SKM-1 treated with dmso at 0.1 percent for 144 hours (cell line): ENCODE measurements around the gene BST1.
"Not testable (repeated sequence)": the region's sequence is repeated elsewhere in the genome, so short reads cannot be mapped to it uniquely, and the experiment has no call there.

Source experiments
- DNase-seq: peaks from one replicate; lab custom pipeline; 2025; ENCODE audit not compliant: unreplicated experiment; lab: John Stamatoyannopoulos, UW

BST1 gene

DNA sequence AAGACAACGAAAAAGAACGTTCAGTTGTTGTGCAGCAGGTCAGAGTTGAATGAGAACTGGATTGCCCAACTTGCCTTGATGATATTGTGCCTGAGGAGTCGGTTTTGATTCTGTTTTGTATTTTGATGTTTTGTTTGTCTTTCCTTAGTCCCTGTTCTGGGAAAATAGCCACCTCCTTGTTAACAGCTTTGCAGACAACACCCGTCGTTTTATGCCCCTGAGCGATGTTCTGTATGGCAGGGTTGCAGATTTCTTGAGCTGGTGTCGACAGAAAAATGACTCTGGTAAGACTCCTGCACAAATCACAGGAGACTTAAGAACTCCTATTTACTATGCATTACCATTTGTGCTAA is 4.5 kb downstream of the BST1 start:
- DNase-seq, result no peak

DNA sequence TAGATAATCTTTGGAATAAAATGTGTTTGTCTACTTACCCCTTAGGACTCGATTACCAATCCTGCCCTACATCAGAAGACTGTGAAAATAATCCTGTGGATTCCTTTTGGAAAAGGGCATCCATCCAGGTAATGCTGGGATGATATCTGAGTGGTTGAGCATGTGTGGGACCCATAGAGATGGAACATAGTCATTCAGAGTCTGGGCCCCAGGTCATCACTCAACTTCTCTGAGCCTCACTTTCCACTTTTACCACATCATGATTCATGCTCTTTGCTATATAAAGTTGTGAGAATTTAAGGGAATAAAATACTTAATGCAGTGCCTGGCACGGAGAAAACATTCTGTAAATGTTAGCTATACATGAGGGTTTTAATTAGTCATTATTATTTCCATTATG is 8.9 kb downstream of the BST1 start:
- no peak for DNase-seq

DNA sequence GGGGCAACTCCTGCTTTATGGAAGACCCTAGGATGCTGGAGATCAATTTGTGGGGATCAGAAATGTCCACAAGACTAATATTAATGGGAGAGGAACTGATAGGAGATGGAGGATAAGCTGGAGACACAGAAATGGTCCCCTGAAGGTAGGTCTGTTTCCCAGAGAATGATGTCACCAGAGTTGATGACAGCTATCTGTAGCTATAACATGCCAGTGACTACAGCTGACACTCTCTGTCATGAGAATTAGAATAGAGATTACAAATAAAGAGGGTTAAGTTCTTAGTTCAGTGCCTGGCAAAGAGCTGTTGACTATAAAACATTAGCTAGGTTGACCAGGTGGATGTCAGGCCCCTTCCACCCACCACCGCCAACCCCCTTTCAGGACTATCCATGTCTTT is 9.3 kb downstream of the BST1 start:
- no peak for DNase-seq

DNA sequence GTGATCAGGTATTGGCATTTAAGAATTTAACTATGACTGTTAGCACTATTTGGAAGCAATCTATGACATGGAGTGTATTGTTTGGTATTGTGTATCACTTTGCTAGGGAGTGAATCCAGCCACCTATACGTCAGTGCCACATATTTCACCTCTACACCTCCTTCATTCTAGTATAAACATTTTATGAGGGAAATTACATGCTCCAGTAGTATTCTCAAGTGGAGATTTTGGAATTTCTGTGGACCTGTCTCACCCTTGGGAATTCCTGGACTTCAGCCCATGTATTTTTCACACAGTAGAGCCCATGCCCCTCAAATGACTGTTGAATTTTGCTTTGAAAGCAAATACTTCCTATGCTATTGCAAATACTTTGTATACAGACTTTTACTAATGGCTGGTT is 11.3 kb downstream of the BST1 start:
- no peak for DNase-seq

DNA sequence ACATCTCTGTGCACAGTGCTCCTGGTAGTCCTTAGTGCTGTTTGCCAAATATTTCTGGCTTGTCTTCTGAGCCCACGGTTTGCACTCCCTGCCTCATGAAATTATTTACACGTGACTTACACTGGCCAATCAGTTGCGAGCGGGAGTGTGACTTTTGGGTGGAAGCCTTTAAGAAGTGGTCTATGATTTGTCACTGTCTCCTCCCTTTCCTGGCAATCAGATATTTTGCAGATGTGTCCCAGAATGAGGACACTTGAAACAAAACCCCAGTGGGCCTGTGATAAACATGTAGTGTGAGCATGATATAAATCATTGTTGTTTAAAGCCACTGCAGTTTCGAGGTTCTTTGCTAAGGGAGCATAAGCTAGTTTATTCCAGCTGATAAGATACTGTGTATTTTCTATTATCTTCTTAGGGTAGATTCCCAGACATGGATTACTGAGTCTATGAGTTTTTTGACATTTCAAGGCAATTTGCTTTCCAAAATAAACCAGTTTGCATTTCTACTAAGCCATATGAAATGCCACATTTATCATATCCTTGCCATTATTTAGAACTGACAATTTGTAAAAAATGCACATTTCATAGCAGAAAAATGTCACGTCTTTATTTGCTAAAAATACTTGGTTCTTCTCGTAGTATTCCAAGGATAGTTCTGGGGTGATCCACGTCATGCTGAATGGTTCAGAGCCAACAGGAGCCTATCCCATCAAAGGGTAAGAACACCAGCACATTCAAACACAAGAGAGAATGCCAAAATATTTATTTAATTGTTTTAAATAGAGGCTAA is 12.0 kb downstream of the BST1 start:
- DNase-seq, result no peak

DNA sequence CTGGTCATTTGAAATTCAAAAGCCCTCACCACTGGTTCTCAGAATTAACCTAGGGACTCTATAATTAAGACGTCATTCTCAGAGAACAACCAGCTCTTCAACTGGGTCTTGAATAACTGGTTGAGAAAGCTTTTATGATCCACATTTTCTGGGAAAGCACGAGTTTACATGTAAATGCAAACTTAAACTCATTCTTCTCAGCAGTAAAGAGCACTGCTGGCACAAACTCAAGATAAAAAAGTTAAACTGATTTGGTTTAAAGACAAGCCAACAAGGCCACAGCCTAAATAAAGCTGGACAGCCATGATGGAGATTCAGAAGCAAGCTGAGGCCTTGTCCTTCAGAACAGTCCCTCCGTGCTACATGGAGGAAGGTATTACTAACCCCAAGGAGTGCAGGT is 13.2 kb downstream of the BST1 start:
- DNase-seq, result no peak

DNA sequence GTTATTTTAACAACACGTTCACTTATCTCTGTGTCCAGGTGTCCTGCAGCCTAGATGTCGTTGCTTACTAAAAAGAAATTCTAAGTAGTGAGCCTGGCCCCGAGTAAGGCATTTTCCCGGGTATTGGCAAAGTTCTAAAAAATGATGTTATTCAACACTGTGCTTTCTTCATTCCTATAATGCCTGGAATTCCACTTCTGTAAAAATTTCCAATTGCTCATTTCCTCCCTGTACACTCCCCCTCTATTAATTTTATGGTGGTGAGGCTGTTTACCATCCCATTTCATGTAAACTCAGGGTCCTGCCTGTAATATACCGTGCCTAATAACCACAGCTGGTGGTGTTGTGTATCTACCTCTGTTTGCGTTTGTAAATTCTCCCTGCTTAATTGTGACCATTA is 14.2 kb downstream of the BST1 start:
- no peak for DNase-seq

DNA sequence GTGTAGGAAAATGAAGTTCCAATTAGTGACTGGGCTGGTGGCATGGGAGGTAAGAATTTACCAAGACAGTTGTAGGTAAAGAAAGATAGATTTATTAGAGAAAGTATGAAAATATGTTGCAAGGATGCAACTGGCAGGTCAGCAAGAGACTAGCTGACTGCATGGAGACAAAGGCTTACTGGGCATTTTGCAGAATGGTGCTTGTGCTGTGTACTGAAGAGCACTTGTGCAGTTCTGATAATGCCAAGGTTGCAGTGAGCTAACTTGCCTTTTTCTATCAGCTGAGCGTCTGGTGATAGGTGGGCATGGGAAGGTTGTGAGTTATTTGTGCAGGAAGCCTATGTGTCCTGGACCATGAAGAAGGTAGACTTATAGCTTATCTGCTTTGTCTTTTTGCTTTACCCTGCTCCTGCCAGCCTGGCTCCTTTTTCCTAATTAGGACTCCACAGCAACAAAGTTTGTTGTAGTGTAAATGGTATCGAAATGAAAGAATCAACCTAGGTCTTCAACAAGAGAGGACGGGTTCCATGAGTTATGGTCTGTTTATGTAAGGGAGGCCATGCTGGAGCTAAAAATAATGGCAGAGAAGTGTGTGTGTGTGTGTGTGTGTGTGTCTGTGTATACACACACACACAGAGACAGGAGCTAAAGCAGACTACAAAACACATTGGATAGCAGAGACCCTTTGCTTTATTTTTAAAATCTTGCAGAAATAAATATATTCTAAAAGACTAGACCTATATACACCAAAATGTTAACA is 15.0 kb downstream of the BST1 start:
- no peak for DNase-seq

DNA sequence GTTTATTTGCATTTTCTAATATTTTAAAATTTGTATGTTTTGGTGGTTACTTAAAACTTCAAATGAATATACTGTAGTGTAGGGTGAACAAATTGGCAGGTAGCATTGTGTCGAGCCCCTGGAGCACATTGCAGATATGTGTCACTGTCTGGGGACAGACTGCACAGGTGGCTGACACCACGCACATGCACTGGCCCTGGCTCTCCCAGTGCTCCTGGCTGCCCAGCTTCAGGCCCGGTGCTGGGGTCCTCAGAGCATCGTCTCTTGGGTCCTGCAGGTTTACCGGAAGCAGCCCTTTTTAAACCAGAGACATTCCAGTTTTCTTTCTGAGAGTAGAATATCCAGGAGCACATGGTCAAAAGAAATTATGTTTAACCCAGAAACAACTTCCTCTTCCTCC is 15.6 kb downstream of the BST1 start:
- DNase-seq, result no peak

DNA sequence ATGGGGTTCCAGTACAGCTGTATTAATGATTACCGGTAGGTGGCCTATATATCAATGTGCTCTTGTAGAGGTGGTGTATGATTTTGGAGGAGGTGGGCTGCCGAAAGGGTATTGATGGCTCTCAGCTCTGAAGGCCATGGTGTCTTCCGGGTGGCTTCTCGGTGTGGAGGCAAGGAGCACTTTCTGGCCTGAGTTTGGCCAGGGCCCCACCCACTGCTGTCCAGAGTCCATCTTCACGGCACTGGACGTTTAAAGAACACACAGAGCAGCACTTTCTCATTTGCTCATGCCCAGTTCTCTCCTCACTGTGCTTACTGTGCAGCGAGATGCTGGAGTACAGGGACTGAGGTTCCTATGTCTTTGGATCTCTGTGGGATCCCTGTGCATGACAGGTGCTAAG is 16.1 kb downstream of the BST1 start:
- DNase-seq, result no peak

DNA sequence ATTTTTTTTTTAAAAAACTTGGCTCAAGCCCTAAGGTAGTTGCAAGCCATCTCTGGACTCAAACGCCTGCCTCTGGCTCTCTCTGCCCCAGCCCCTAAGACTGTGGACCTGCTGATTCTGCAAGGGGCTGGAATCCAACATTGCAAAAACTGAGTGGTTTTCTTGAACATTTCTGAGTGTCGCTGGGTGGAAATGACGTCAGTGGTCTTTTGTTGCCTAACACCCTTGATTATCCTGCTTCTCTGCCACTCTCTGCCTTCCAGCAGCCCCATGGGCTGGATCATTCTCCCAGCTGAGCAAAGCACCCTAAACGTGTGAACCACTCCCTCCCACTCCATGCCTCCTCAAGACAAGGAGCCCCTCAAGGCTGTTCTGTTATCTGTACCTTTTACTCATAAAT is 16.6 kb downstream of the BST1 start:
- DNase-seq, result peak; percentile 39

DNA sequence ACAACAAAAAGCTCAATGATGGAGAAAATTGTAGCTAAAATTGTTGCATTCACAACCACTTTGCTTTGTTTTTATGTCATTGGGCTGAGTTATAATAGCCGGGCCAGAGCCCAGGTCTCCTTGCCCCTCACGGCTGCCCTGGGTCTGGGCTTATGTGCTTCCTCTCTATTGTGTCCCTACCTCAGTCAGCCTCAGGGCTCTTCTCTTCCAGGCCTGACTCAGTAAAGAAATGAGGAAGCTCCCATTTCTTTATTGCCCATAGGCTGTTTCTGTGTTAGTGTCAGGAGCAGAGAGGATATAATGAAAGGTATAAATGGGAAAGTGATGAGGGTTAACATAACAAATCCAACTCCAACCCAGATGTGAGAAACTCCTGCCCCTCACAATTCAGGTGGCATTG is 18.0 kb downstream of the BST1 start:
- DNase-seq, result no peak

DNA sequence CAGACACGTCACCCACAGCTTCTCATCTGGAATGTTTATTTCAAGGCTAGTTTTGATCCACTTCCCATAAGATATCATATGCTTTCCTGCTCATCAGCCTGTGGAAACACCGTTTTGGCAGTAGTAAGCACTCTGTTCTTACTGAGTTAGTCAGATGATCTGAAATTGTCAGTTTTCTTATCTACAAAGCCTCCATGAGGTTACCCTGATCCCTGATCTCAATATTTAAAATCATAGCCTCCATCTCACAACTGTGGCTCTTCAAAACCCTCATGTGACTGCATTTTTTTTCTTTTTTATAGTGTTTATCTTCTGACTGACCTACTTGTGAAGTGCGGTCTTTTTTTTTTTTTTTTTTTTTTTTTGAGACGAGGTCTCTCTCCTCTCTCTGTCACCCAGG is 22.7 kb downstream of the BST1 start:
- DNase-seq, result no peak

DNA sequence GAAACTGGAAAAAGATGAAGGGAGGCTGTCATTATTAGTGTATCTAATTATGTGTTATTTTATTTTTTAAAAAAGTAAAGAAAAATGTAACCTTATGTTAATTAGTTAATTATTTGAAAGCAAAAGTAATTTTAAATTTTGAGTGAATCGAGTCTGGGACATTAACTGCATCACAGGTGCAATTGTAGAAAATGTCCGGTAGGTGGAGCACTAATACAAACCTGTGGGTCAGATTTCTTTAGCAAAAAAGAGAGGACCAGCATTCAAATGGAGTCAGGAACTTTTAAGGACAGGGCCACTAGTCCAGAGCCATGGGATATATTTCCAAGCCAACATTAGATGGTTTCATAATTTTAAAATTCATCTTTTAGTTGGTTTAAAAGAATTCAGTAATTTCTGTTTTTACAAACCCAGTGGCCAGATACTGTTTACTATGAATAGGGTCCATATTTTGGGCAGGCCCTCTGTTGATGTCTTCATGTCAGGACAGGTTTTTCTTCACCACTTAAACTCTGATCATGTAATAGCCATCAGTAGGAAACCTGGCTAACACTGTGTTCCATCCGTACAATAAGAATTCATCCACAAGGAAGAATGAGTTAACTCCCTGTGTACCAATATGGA is 27.2 kb downstream of the BST1 start:
- peak; percentile 34 for DNase-seq

DNA sequence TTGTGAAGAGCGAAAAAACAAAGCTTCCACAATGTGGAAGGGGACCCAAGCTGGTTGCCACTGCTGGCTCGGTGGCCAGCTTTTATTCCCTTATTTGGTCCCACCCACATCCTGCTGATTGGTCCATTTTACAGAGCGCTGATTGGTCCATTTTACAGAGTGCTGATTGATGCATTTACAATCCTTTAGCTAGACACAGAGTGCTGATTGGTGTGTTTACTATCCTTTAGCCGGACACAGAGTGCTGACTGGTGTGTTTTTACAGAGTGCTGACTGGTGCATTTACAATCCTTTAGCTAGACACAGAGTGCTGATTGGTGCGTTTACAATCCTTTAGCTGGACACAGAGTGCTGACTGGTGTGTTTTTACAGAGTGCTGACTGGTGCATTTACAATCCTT is 30.2 kb downstream of the BST1 start:
- DNase-seq, result not testable (repeated sequence)

DNA sequence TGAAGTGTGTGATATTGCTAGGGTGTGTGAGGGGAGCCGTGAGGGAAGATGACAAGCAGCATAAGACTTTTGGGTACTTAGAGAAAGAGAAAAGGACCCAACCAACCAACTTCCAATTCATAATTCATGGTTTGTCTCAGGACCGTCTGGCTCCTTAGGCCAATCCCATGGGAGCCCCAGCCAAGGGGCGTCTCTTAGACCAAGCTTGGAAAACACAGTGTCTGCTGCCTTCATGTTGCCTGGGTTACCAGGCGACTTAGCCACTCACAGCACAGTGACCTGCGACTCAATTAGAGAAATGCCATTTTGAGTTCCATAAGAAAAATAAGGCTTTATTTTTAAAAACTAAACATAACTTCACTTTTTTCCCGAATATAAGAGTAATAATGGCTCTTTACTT is 32.7 kb downstream of the BST1 start:
- DNase-seq, result no peak

DNA sequence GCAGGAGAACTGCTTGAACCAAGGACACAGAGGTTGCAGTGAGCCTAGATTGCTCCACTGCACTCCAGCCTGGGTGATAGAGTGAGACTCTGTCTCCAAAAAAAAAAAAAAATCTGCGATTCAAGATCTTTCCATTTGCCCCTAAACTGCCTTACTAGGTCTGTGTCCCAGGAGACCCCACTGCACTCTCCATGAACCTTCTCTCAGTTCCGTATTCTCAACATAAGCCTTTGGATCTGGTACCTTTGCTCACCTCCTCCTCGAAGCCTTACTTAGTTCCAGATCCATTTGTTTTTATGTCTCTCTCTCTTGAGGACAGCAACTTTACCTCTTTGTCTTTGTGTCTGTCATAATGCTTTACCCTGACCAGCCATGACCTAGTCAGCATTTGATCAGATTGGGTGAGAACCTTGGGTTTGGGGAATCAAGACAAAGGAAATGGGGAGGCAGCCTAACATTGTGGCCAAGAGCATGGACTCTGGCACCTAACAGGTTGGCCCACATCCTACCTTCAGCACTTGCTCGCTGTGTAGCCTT is 33.7 kb downstream of the BST1 start:
- DNase-seq, result no peak

DNA sequence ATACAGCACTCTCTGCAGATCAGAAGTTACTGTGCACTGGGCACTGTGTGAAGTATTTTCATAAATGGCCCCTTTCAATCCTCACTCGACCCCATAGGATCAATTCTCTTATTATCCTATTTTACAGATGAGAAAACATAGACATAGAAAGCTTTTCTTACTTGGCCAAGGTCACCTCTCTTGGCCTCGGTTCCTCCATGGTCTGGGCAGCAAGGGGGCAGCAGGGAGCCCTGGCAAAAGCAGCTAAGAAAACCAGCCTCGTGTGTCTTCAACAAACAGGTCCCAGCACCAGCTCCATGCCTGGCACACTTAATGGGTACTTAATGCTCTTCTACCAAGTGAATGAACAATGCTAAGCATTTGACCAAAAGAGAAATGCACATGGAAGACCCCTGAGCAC is 34.4 kb downstream of the BST1 start:
- no peak for DNase-seq

DNA sequence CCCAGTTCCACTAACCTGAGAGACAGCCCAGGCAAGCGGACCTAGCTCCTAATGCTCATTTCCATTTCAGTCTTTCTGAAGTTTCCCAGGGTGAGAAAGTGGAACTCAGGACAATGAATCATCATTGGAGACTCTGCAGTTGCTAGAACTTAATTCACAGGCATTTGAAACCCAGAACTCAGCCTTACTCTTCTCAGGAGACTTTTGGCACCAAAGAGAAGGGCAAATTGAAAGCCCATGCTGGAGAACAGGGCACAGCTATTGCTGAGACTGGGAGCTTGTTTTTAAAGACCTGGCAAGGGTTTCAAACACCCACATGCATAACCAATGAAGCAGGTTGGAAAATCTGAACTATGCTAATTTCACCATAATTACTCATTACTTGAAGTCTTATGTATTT is 36.0 kb downstream of the BST1 start:
- no peak for DNase-seq

DNA sequence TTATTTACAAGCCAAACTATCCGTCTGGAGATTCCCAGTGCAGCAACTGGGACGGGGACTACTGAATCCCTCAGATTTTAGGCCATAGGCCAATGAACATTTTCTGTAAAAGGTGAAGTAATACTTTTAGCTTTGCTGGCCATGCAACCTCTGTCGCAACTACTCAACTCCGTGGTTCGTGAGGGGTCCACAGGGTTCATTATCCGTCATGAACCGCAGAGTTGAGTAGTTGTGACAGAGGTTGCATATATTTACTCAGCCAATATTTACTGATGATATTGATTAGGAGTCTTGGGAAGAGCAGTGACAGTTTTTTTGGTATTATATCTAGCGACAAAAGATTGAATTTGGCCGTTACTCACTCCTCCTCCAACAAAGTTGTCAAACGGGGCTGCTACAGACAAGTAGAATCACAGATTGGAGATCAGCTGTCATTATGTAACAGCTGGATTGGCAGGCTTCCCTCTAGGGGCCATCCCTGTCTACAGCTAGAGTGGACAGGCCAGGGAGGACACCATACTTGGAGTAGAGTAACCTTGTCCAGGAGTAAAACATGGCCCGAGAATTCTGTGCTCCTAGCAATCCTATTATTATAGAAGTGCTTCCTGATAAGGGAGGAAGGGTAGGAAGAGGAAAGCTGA is 38.0 kb downstream of the BST1 start:
- no peak for DNase-seq

DNA sequence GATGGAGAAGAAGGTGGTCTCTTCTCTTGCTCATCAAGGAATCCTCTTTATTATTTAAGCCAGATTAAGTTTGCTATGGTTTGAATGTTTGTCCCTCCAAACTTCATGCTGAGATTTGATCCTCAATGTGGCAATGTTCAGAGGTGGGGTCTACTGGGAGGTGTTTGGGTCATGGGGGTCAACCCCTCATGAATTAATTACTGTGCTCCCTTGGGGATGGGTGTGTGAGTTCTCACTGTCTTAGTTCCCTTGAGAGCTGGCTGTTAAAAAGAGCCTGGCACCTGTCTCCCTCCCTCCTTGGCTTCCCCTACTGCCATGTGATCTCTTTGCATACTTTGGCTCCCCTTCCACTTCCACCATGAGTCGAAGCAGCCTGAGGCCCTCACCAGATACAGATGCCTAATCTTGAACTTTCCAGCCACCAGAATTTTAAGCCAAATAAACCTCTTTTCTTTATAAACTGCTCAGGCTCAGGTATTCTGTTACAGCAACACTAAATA is 39.3 kb downstream of the BST1 start:
- DNase-seq, result no peak
